Activated T-cell treated with anti-CD3 and anti-CD28 coated beads, Interleukin-2, amount 50 U/mL, for 1 hour (primary cell): ENCODE data around the gene INPP4A.

Source experiments
- DNase-seq: peaks from one replicate; pipeline ENCODE4 v3.0.0-alpha.2; 2020

INPP4A gene

GRCh38 chr2:98545591-98545990 is 100.9 kb downstream of the INPP4A start:
- no peak for DNase-seq

- DNase-seq = no peak
Measured at GRCh38 chr2:98546186-98546585, 101.5 kb downstream of the INPP4A start.

- DNase-seq = no peak
Measured at GRCh38 chr2:98547092-98547790, 102.6 kb downstream of the INPP4A start.

- no peak for DNase-seq
Measured at GRCh38 chr2:98548920-98549818, 104.5 kb downstream of the INPP4A start.

- DNase-seq = no peak
Measured at GRCh38 chr2:98550165-98550564, 105.5 kb downstream of the INPP4A start.

- DNase-seq = no peak
Measured at GRCh38 chr2:98551316-98551715, 106.7 kb downstream of the INPP4A start.

- DNase-seq = no peak
Measured at GRCh38 chr2:98552499-98553179, 108.0 kb downstream of the INPP4A start.

- DNase-seq = no peak
Measured at GRCh38 chr2:98554116-98554861, 109.6 kb downstream of the INPP4A start.

GRCh38 chr2:98555696-98556095 is 111.0 kb downstream of the INPP4A start:
- no peak for DNase-seq

- DNase-seq = no peak
Measured at GRCh38 chr2:98556344-98557033, 111.8 kb downstream of the INPP4A start.

- DNase-seq = no peak
Measured at GRCh38 chr2:98558852-98559530, 114.3 kb downstream of the INPP4A start.

- DNase-seq = no peak
Measured at GRCh38 chr2:98559581-98559980, 114.9 kb downstream of the INPP4A start.

GRCh38 chr2:98560256-98560771 is 115.7 kb downstream of the INPP4A start:
- no peak for DNase-seq

- DNase-seq = no peak
Measured at GRCh38 chr2:98561018-98561417, 116.4 kb downstream of the INPP4A start.

GRCh38 chr2:98561902-98562695 is 117.4 kb downstream of the INPP4A start:
- DNase-seq = no peak

GRCh38 chr2:98563394-98563793 is 118.7 kb downstream of the INPP4A start:
- DNase-seq = no peak

- no peak for DNase-seq
Measured at GRCh38 chr2:98564541-98565132, 120.0 kb downstream of the INPP4A start.

- DNase-seq = no peak
Measured at GRCh38 chr2:98565286-98565860, 120.7 kb downstream of the INPP4A start.

GRCh38 chr2:98565941-98566340 is 121.3 kb downstream of the INPP4A start:
- no peak for DNase-seq
